H9 (cell line): Measurements from ENCODE around the gene SPSB3. TPM values are rescaled to one million over a fixed set of nuclear protein-coding genes. Genes with fewer than 3 reads are reported as not detected.

Source experiments
- DNase-seq: peaks from one replicate; pipeline ENCODE4 v3.0.0-alpha.2; 2017
- H2AFZ ChIP-seq: one replicate; pipeline ENCODE4 v1.6.1; 2013; ENCODE audit warnings: mild to moderate bottlenecking, low read length, control low read depth, moderate library complexity
- H2AK5ac ChIP-seq: 2 replicates; pipeline ENCODE4 v1.6.1; 2013; ENCODE audit warnings: low read length, control low read depth, mixed read lengths; ENCODE audit not compliant: insufficient read length
- H2BK120ac ChIP-seq: one replicate; pipeline ENCODE4 v1.6.1; 2013; ENCODE audit warnings: low read depth, mild to moderate bottlenecking, low read length, control low read depth, inconsistent platforms; ENCODE audit not compliant: poor library complexity, severe bottlenecking
- H2BK12ac ChIP-seq: 2 replicates; pipeline ENCODE4 v1.6.1; 2013; ENCODE audit warnings: low read length, control low read depth, mixed read lengths, low read depth; ENCODE audit not compliant: insufficient read length
- H2BK15ac ChIP-seq: 2 replicates; pipeline ENCODE4 v1.6.1; 2013; ENCODE audit warnings: low read depth, low read length, control low read depth
- H2BK20ac ChIP-seq: one replicate; pipeline ENCODE4 v1.6.1; 2013; ENCODE audit warnings: low read depth, mild to moderate bottlenecking, low read length, control low read depth, inconsistent platforms; ENCODE audit not compliant: poor library complexity, severe bottlenecking
- H2BK5ac ChIP-seq: 2 replicates; pipeline ENCODE4 v1.6.1; 2013; ENCODE audit warnings: low read length, control low read depth, mixed read lengths; ENCODE audit not compliant: insufficient read length
- H3K14ac ChIP-seq: 2 replicates; pipeline ENCODE4 v1.6.1; 2013; ENCODE audit warnings: low read length, control low read depth; ENCODE audit not compliant: insufficient read depth
- H3K18ac ChIP-seq: 2 replicates; pipeline ENCODE4 v1.6.1; 2013; ENCODE audit warnings: low read depth, mild to moderate bottlenecking, mixed read lengths, low read length, control low read depth; ENCODE audit not compliant: insufficient read length
- H3K23ac ChIP-seq: 2 replicates; pipeline ENCODE4 v1.6.1; 2013; ENCODE audit warnings: low read length, control low read depth, mixed read lengths, low read depth; ENCODE audit not compliant: insufficient read length
- H3K23me2 ChIP-seq: 2 replicates; pipeline ENCODE4 v1.6.1; 2013; ENCODE audit warnings: low read depth, mild to moderate bottlenecking, mixed read lengths, low read length, control low read depth; ENCODE audit not compliant: insufficient read length, poor library complexity, severe bottlenecking
- H3K27ac ChIP-seq: 2 replicates; pipeline ENCODE4 v1.5.1; 2013; ENCODE audit warnings: low read length, control low read depth, mixed read lengths, low read depth; ENCODE audit not compliant: insufficient read length
- H3K27me3 ChIP-seq: 2 replicates; pipeline ENCODE4 v1.6.1; 2013; ENCODE audit warnings: low read length, control low read depth, inconsistent platforms; ENCODE audit not compliant: insufficient read depth
- H3K4ac ChIP-seq: 2 replicates; pipeline ENCODE4 v1.6.1; 2013; ENCODE audit warnings: low read depth, mild to moderate bottlenecking, control low read depth, inconsistent platforms, low read length, moderate library complexity
- H3K4me1 ChIP-seq: 2 replicates; pipeline ENCODE4 v1.6.1; 2013; ENCODE audit warnings: low read length, control low read depth, inconsistent platforms; ENCODE audit not compliant: insufficient read depth
- H3K4me2 ChIP-seq: 2 replicates; pipeline ENCODE4 v1.6.1; 2013; ENCODE audit warnings: low read length, control low read depth, mixed read lengths; ENCODE audit not compliant: insufficient read length, insufficient read depth
- H3K56ac ChIP-seq: 2 replicates; pipeline ENCODE4 v1.6.1; 2013; ENCODE audit warnings: low read depth, mild to moderate bottlenecking, mixed read lengths, low read length, control low read depth; ENCODE audit not compliant: insufficient read length
- H3K79me1 ChIP-seq: 2 replicates; pipeline ENCODE4 v1.6.1; 2013; ENCODE audit warnings: low read depth, mild to moderate bottlenecking, moderate library complexity, low read length, control low read depth, inconsistent platforms; ENCODE audit not compliant: insufficient read depth, poor library complexity, severe bottlenecking
- H3K79me2 ChIP-seq: 2 replicates; pipeline ENCODE4 v1.6.1; 2013; ENCODE audit warnings: low read length, control low read depth, inconsistent platforms; ENCODE audit not compliant: insufficient read depth
- H3K9ac ChIP-seq: 2 replicates; pipeline ENCODE4 v1.6.1; 2013; ENCODE audit warnings: low read length, control low read depth, mixed read lengths; ENCODE audit not compliant: insufficient read length; ENCODE audit errors: extremely low read depth
- H3K9me3 ChIP-seq: one replicate; pipeline ENCODE4 v1.6.1; 2013; ENCODE audit warnings: low read depth, low read length, inconsistent platforms; ENCODE audit not compliant: control insufficient read depth
- H3T11ph ChIP-seq: one replicate; pipeline ENCODE4 v1.6.1; 2013; ENCODE audit warnings: mild to moderate bottlenecking, low read length, control low read depth, inconsistent platforms
- H4K20me1 ChIP-seq: one replicate; pipeline ENCODE4 v1.6.1; 2013; ENCODE audit not compliant: control insufficient read depth, insufficient read length, insufficient read depth
- H4K5ac ChIP-seq: 2 replicates; pipeline ENCODE4 v1.6.1; 2013; ENCODE audit warnings: low read depth, mild to moderate bottlenecking, mixed read lengths, low read length, control low read depth; ENCODE audit not compliant: insufficient read length
- H4K8ac ChIP-seq: replicated peaks from 2 replicates; pipeline ENCODE4 v1.6.1; 2013; ENCODE audit warnings: low read length, control low read depth, mixed read lengths, low read depth; ENCODE audit not compliant: insufficient read length
- H4K91ac ChIP-seq: 2 replicates; pipeline ENCODE4 v1.6.1; 2013; ENCODE audit warnings: low read depth, mild to moderate bottlenecking, moderate library complexity, mixed read lengths, low read length, control low read depth; ENCODE audit not compliant: insufficient read length
- H3K27ac Mint-ChIP-seq, 3 experiments: 2 replicates in 2 of 3; 3 replicates in 1 of 3; pipeline ENCODE4 v1.8.0; 2020 to 2021; ENCODE audit warnings: mixed read lengths in 3 of 3, mild to moderate bottlenecking in 1 of 3, moderate library complexity in 1 of 3
- H3K27me3 Mint-ChIP-seq: 2 replicates; pipeline ENCODE4 v1.8.0; 2021; ENCODE audit warnings: low read depth, mild to moderate bottlenecking, moderate library complexity, mixed read lengths
- H3K36me3 Mint-ChIP-seq, 3 experiments: 2 replicates in 2 of 3; 3 replicates in 1 of 3; pipeline ENCODE4 v1.8.0; 2020 to 2021; ENCODE audit warnings: low read depth in 3 of 3, mixed read lengths in 3 of 3; ENCODE audit not compliant: insufficient read depth in 1 of 3
- H3K4me1 Mint-ChIP-seq, 2 experiments: 2 replicates each; pipeline ENCODE4 v1.8.0; 2020; ENCODE audit warnings: mixed read lengths in 2 of 2
- H3K4me3 Mint-ChIP-seq, 2 experiments: 2 replicates in 1 of 2; 3 replicates in 1 of 2; pipeline ENCODE4 v1.8.0; 2020 to 2021; ENCODE audit warnings: mild to moderate bottlenecking in 2 of 2, mixed read lengths in 2 of 2, moderate library complexity in 1 of 2
- H3K9me3 Mint-ChIP-seq, 2 experiments: 2 replicates in 1 of 2; 3 replicates in 1 of 2; pipeline ENCODE4 v1.8.0; 2020; ENCODE audit warnings: mild to moderate bottlenecking in 2 of 2, mixed read lengths in 2 of 2, moderate library complexity in 1 of 2
- WGBS: extraction: QIAGEN DNeasy Blood & Tissue Kit; methylation state at CpG from one replicate; pipeline ENCODE4 v1.1.7; 2013; ENCODE audit warnings: missing lambda C conversion rate, low lambda C conversion rate, mixed read lengths; ENCODE audit not compliant: insufficient read length; ENCODE audit errors: extremely low coverage; 5-methylcytosine and 5-hydroxymethylcytosine counted together
- total RNA-seq: library from RNA; stranded (reverse); gene quantifications from 2 replicates; pipeline ENCODE4 v1.2.1, GENCODE V29; 2021
- TF ChIP-seq, protein P1 (sequence below): fragments of 200-600 bp; sonication (generic); conservative IDR thresholded peaks from 3 replicates; pipeline ENCODE4 v1.8.0; 2021; ENCODE audit warnings: antibody characterized with exemption, mild to moderate bottlenecking

Gene SPSB3
- total RNA-seq, 1 experiment from 2014 or later = 19.9 TPM

DNA sequence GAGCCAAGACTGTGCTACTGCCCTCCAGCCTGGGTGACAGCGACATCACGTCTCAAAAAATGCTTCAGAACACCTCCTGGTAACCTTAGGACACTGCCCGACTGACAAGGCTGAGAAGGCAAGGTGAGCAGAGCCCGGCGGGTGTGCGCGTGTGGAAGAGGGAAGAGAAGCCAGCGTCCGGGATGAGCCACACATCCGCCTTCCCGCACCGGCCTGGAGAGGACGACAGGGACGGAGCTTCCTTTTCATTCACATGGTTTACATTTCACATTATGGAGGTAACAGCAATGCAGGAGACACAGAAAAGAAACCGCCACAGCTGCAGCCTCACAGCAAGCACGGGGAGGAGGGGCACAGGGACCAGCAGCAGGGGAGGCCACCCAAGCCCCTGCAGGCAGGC lies 27.7 kb upstream of the SPSB3 start:
- Histone ChIP-seq H3K79me2 (no peaks in the 10 kb centered on the region), H4K8ac (no peak overlapping the region), H2BK20ac (no peak overlapping the region), H3K23ac (no peak overlapping the region), H3K9me3 (no peaks in the 10 kb centered on the region), H3K4me2 (no peak overlapping the region), H3K4ac (no peak overlapping the region), H2AK5ac (no peak overlapping the region), H4K5ac (no peak overlapping the region), H3K9ac (no peak overlapping the region), H3K18ac (no peak overlapping the region), H3K79me1 (no peaks in the 10 kb centered on the region), H2BK120ac (no peak overlapping the region), H3T11ph (no peak overlapping the region), H3K27me3 (no peaks in the 10 kb centered on the region), H4K20me1 (no peaks in the 10 kb centered on the region), H3K14ac (no peak overlapping the region), H3K4me1 (no peaks in the 10 kb centered on the region), H2BK15ac (no peak overlapping the region), H3K56ac (no peak overlapping the region), H3K27ac (no peak overlapping the region), H3K23me2 (no peaks in the 10 kb centered on the region), H2BK12ac (no peak overlapping the region), H2BK5ac (no peak overlapping the region), H4K91ac (no peak overlapping the region), H2AFZ (no peak overlapping the region)
- Mint-ChIP-seq H3K36me3 (peaks cover 16 to 40% (median 17%) of the 10 kb centered on the region in 3 experiments), H3K4me3 (no peak overlapping the region), H3K9me3 (peaks cover 2 to 4% of the 10 kb centered on the region in 2 experiments; a peak in 2 of 5 replicates), H3K27me3 (no peaks in the 10 kb centered on the region), H3K4me1 (peaks cover 0 to 3% of the 10 kb centered on the region in 2 experiments; a peak in 2 of 4 replicates), H3K27ac (no peak overlapping the region; a peak in 1 of 7 replicates)
- WGBS = no CpG with 5 or more reads among the region's 16 CpGs
- DNase-seq = no peak
- TF ChIP-seq, protein P1, sequence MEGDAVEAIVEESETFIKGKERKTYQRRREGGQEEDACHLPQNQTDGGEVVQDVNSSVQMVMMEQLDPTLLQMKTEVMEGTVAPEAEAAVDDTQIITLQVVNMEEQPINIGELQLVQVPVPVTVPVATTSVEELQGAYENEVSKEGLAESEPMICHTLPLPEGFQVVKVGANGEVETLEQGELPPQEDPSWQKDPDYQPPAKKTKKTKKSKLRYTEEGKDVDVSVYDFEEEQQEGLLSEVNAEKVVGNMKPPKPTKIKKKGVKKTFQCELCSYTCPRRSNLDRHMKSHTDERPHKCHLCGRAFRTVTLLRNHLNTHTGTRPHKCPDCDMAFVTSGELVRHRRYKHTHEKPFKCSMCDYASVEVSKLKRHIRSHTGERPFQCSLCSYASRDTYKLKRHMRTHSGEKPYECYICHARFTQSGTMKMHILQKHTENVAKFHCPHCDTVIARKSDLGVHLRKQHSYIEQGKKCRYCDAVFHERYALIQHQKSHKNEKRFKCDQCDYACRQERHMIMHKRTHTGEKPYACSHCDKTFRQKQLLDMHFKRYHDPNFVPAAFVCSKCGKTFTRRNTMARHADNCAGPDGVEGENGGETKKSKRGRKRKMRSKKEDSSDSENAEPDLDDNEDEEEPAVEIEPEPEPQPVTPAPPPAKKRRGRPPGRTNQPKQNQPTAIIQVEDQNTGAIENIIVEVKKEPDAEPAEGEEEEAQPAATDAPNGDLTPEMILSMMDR = no peak
